Hepatic stellate cell (primary cell): ENCODE measurements around the gene GDF10.

Experiments
- DNase-seq: peaks from one replicate; pipeline ENCODE4 v3.0.0; 2011; ENCODE audit warnings: low spot score

GDF10 gene

GRCh38 chr10:47294501-47294900 lies 5.5 kb upstream of the GDF10 start:
- no peak for DNase-seq

DNA sequence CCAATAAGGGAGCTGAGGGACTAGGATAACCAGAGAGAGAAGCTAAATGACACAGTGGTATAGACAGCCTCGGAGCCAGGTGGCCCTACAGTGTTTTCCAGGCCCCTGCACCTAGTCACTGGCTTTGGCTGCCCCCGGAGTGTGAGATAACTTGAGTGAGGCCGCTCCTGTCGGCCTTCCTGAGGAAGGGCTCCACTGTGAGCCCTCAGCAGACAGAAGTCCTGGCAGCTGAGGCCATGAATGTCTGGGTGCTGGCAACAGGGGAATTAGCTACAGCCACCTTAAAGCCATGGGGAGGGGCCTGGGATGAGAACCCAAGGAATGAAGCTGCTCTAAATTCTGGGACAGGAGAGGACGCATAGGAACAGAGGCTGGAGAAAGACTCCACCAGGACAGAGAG lies 4.6 kb upstream of the GDF10 start:
- no peak for DNase-seq

DNA sequence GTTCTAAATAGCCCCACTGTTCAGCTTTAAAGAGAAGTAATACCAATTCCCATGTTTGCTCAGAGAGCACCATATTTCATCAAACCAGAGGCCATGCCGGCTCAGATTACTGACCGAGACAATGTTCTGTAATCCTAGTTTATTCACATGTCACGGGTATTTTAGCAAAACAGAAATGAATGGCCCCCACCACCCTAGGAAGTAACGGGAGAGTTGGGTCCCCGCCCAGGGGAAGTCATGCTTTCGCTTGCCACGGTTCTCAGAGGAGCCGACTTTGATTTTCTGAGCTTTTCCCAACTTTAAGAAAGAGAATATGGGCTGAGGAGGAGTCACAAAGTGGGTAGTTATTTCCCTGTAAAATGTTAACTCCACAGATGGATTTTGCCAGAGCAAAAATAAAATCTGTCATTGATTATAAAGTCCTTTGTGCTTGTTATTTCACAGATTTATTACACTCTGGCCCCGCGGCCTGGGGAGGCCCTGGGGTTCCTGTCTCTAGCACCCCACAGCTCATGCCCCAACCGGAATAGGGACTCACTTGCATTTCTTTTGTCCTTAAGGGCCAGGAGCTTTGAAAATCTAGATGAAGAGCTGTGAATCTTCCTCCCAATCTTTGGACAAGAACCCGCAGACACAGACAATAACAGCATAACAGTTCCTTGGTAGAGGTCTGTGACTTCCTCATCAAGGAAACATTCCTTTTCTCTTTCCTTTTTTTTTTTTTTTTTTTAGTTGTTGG lies 3.7 kb upstream of the GDF10 start:
- DNase-seq, result no peak

DNA sequence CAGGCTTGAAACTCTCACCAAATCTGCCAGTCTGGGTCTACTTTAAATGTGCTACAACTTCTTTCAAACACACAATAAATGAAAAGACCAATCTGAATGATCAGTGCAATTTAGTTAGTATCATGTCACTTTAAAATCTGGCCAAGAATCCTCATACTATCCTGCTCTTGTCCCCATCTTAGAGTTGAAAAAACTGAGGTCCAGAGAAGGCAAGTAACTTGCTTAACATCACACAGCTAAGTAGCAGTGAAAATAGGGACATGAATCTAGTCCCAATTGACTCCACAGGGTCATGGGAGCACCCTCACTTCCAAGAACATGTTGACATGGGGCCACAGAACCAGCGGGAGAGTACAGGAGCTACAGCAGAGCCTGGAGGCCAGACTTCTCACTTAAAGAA lies 3.1 kb upstream of the GDF10 start:
- no peak for DNase-seq

DNA sequence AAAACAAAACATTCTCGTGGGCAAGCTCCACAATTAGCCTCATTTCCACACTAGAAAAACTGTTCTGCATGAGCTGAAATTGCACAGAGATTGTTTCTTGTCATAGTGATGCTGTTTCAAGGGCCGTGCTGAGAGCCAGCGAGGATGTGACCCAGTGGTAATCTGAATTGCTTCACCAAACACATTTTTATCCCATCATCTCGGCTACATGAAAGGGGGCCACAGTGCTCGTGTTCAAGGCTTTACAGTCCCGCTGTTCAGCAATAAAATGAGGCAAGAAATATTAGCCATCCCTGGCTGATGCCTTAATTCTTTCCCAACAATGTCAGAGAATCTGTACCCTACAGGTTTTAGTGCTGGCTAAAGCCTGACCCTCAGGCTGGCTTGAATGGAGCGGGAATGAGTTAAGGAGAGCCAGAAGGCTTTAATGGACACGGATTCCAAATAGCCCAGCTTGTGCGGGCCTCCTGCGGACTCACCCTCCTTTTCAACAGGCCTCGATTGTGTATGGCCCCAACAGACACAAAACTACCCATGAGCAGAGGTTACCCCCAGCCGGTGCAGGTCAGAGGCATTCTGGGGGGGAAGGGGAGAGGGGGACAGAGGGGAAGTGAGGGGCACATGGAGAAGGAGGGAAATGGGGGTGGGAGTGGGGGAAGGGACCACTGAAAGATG lies 2.0 kb upstream of the GDF10 start:
- no peak for DNase-seq

GRCh38 chr10:47298715-47299114 lies 1.3 kb upstream of the GDF10 start:
- no peak for DNase-seq

DNA sequence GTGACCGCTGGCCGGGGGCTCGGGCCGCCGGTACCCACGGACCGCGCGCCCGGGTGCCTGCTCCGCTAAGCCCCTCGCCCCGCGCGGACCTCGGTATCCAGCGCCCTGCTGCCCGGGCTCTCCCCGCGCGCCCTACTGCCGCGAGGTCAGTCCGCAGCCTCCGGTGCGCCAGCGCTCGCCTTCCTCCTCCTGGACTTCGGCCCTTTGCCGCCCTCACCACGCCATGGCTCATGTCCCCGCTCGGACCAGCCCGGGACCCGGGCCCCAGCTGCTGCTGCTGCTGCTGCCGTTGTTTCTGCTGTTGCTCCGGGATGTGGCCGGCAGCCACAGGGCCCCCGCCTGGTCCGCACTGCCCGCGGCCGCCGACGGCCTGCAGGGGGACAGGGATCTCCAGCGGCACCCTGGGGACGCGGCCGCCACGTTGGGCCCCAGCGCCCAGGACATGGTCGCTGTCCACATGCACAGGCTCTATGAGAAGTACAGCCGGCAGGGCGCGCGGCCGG lies 483 bp downstream of the GDF10 start:
- no peak for DNase-seq

- no peak for DNase-seq
These were observed 1.8 kb downstream of the GDF10 start for GRCh38 chr10:47301833-47302232.

- no peak for DNase-seq
These were observed 3.1 kb downstream of the GDF10 start for GRCh38 chr10:47303105-47303504.

DNA sequence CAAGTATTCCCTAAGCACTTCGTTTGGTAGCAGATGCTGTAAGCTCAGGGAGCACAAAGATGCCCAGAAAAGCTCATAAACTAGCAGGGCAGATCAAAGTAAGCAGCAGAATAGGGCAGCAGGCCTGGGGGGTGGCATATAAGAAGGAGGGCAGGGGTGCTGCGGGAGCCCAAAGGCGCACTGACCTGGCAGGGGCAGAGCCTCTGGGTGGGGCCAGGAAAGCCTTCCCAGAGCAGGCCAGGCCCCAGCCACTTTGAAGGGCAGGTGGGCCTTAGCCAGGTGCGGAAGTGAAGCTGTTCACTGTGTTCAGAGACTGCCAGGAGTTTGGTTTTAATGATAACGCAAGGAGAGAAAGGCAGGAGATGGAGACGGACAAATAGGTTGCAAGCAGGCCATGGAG lies 3.9 kb downstream of the GDF10 start:
- no peak for DNase-seq

DNA sequence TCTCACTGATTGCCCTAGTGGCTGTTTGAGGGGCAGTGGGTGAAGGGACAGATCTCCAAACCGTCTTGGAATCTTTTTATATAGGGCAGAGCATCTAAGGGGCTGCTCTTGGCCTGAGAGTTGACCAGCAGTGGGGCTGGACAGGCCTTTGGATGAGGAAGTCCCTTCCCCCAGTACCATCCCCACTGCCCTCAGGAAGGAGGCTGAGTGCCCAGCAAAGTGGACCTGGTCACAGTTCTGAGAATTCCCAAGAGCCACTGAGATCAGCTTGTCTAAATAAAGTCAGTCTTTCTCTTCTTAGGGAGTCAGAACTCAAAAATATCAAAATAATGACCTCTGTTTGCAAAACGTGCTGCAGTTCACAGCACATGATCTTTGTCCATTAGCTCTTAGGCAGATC lies 5.6 kb downstream of the GDF10 start:
- no peak for DNase-seq

DNA sequence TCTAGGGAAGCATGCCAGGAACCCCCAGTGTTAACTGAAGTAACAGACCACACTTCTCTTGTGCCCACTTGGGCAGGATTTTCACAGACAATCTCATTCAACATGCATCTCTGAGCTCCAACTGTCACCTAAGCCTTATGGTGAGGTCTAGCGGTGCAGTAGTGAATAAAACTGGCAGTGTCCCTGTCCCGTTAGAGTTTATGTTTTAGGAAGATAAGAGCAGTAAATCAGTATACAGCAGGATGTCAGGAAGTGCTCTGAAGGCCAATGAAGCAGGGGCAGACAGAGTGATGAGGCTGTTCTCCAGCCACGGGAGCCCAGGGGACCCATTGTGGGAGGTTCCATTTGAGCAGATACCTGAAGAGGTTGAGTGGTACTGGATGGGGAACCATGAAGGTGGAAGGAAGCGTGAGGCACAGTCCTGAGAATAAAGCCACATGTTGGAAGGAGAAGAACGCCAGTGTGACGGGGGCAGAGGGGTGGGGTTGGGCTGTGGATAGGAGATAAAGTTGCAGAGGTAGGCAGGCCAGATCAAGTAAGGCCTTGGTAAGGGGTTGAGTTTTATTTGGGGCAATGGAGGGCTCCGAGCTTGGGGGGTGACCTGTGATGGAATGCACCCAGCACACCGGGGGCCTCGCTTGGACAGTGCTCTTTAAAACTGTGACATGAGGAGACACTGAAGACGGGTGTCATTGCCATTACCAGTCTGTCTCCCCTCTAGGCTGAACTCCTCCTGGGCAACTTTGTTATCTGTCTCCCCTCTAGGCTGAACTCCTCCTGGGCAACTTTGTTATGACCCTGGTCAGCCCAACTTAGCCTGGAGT lies 6.6 kb downstream of the GDF10 start:
- no peak for DNase-seq

DNA sequence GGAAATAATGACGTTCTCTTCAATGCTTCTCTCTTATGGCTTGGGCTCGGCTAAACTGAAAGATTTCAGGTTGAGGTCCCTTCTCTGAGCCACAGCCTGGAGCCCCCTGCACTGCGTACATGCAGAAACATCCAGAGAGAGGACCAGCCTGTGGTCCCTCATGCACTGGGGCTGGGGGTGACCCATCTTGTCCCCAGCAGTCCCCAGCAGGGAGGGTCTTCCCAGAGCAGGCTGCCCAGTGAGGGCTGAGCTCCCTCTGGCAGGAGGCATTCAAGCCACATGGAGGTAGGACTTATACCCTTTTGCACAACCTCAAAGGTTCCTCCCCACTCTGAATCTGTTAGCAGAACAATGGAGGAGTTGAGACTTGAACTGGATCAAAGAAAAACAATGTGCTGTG lies 7.4 kb downstream of the GDF10 start:
- DNase-seq, result no peak

GRCh38 chr10:47308775-47309174 lies 8.8 kb downstream of the GDF10 start:
- DNase-seq, result no peak

DNA sequence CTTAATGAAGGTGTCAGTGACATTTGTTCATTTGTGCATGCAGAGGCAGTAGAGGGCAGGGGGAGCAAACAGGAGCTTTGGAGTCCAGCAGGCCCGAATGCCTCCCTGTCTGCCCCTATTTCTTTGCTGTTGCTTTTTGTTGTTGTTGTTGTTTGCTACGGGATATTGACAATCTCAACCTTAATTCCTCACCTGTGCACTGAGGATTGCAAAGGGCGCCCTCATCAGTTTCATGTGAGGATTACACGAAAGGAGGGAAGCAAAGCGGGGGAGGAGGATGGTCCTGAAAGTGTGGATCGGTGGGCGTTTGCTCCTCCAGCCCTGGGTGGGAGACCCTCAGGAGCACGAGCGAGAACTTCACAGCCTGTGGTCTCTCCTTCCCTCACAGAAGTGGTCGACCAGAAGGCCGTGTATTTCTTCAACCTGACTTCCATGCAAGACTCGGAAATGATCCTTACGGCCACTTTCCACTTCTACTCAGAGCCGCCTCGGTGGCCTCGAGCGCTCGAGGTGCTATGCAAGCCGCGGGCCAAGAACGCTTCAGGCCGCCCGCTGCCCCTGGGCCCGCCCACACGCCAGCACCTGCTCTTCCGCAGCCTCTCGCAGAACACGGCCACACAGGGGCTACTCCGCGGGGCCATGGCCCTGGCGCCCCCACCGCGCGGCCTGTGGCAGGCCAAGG lies 9.6 kb downstream of the GDF10 start:
- DNase-seq, result no peak

DNA sequence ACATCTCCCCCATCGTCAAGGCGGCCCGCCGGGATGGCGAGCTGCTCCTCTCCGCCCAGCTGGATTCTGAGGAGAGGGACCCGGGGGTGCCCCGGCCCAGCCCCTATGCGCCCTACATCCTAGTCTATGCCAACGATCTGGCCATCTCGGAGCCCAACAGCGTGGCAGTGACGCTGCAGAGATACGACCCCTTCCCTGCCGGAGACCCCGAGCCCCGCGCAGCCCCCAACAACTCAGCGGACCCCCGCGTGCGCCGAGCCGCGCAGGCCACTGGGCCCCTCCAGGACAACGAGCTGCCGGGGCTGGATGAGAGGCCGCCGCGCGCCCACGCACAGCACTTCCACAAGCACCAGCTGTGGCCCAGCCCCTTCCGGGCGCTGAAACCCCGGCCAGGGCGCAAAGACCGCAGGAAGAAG lies 10.1 kb downstream of the GDF10 start:
- DNase-seq, result no peak

DNA sequence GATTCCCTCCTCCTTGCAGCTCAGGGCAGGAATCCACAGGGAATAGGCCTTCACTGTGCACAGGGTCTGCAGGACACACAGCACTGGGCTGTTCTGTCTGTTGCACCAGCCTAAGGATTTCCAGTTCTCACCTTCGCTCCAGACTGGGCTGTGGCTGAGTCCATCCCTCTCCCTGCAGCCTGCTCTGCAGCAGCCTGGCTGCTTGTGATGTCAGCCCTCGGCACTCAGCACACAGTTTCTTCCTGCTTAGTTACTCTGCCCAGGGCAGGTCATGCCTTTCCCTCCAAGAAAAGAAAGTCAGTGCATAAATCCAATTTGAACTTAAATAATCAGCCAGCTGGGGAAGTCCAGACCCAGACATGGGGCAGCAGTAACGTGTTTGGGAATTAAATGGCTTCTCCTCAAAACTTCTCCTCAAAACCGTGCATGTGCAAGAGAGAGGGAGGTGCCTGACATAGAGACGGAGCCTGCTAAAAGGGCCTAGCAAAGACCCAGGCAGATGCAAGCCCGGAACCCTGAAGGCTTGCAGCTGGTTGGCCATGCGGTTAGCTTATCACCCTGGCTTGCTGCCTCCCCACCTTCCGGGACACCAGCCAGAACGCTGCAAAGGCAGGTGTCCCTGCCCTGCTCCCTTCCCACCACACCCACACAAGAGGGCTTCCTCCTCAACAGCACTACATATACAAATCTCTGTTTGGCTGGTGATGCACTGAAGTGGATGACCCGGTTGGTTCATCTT lies 11.4 kb downstream of the GDF10 start:
- DNase-seq, result no peak

- peak; percentile 90 for DNase-seq
These were observed 12.1 kb downstream of the GDF10 start for GRCh38 chr10:47311932-47312662.

- no peak for DNase-seq
These were observed 12.6 kb downstream of the GDF10 start for GRCh38 chr10:47312663-47312995.

- no peak for DNase-seq
These were observed 14.5 kb downstream of the GDF10 start for GRCh38 chr10:47314416-47314970.

DNA sequence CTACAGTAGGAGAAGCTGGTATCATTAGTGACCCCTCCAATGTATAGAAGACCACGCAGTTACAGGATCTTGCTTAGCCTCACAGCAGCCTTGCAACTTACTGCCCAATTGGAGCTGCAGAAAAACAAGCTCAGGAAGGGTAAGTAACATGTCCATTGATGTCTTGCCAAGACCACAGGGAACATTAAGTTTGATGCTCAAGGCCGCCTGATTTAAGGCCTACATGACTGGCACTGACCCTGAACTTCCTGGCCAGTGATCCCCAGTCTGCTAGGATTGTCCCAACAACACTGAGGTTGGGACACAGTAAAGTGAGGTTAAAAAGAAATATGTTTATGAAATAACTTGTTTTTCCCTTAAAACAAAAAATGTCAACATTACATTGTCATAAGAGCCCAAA lies 15.4 kb downstream of the GDF10 start:
- no peak for DNase-seq
